Sigmoid colon (tissue), 7 donors: ENCODE data around the gene ANKS1A. TPM values are rescaled to one million over a fixed set of nuclear protein-coding genes. Genes with fewer than 3 reads are reported as not detected.

ENCODE experiments used
- DNase-seq: peaks from one replicate; pipeline ENCODE4 v3.0.0-alpha.2; 2019
- H3K27ac ChIP-seq, 4 donors: fragments of 200-600 bp; sonication (generic); one replicate each; pipeline ENCODE4 v1.5.1; 2016 to 2019; ENCODE audit warnings: mild to moderate bottlenecking in 1 of 4
- H3K27me3 ChIP-seq, 3 donors: fragments of 200-600 bp; sonication (generic); one replicate each; pipeline ENCODE4 v1.5.1; 2019; ENCODE audit warnings: mild to moderate bottlenecking in 1 of 3
- H3K36me3 ChIP-seq, 4 donors: fragments of 200-600 bp; sonication (generic); one replicate each; pipeline ENCODE4 v1.5.1; 2016 to 2019
- H3K4me1 ChIP-seq, 4 donors: fragments of 200-600 bp; sonication (generic); one replicate each; pipeline ENCODE4 v1.5.1; 2017 to 2019
- H3K4me3 ChIP-seq, 4 donors: fragments of 200-600 bp; sonication (generic); one replicate each; pipeline ENCODE4 v1.5.1; 2017 to 2019; ENCODE audit warnings: mild to moderate bottlenecking in 2 of 4, moderate library complexity in 1 of 4
- H3K9me3 ChIP-seq, 4 donors: fragments of 200-600 bp in 3 of 4; sonication (generic) in 3 of 4; one replicate each; pipeline versions ENCODE4 v1.5.1 to v1.6.1; 2013 to 2019
- EP300 ChIP-seq, 4 donors: sonication (generic); formaldehyde crosslinking; IDR thresholded peaks; one replicate each; pipeline ENCODE4 v1.6.1; 2017; ENCODE audit warnings: antibody characterized with exemption in 4 of 4
- POLR2A ChIP-seq, 2 donors: fragments of 450-650 bp; IDR thresholded peaks; one replicate each; pipeline ENCODE4 v1.6.1; 2016; ENCODE audit warnings: antibody characterized with exemption in 2 of 2, mild to moderate bottlenecking in 2 of 2, moderate library complexity in 2 of 2
- POLR2AphosphoS5 ChIP-seq, 4 donors: sonication (generic); formaldehyde crosslinking; IDR thresholded peaks; one replicate each; pipeline ENCODE4 v1.6.1; 2017; ENCODE audit warnings: antibody characterized with exemption in 4 of 4
- WGBS, 2 donors: extraction: QIAGEN DNeasy Blood & Tissue Kit; methylation state at CpG; one replicate each; pipeline ENCODE4 v1.1.7; 2013; 5-methylcytosine and 5-hydroxymethylcytosine counted together
- intact Hi-C: fragments of 100-400 bp; cut with DNase I; formaldehyde crosslinking; loops from one replicate; pipeline ENCODE4 v1.15.1; 2023
- polyA plus RNA-seq, 3 donors: library from polyadenylated mRNA; stranded (reverse); fragments of 200-250 nt; gene quantifications; one replicate each; pipeline ENCODE4 v1.2.3, GENCODE V29; 2013
- total RNA-seq, 4 donors: library from RNA; depleted of rRNA; stranded (reverse); fragments of >200 nt; gene quantifications; one replicate each; pipeline ENCODE4 v1.1.0, GENCODE V29; 2016
- TF ChIP-seq, protein P1 (sequence below), 4 experiments: fragments of 450-650 bp in 3 of 4; fragments of 200-600 bp in 1 of 4; IDR thresholded peaks; one replicate each; pipeline ENCODE4 v1.5.1; 2016 to 2019; ENCODE audit warnings: antibody characterized with exemption in 4 of 4, mild to moderate bottlenecking in 3 of 4, moderate library complexity in 2 of 4
- donor health status: healthy with polysubstance abuse.
- donor health status: Bipolar disorder and iron deficiency.
- donor health status: healthy.

The ANKS1A gene
- total and polyA plus RNA-seq, 7 donors = 9.0 to 60.1 (median 37.8) TPM

DNA sequence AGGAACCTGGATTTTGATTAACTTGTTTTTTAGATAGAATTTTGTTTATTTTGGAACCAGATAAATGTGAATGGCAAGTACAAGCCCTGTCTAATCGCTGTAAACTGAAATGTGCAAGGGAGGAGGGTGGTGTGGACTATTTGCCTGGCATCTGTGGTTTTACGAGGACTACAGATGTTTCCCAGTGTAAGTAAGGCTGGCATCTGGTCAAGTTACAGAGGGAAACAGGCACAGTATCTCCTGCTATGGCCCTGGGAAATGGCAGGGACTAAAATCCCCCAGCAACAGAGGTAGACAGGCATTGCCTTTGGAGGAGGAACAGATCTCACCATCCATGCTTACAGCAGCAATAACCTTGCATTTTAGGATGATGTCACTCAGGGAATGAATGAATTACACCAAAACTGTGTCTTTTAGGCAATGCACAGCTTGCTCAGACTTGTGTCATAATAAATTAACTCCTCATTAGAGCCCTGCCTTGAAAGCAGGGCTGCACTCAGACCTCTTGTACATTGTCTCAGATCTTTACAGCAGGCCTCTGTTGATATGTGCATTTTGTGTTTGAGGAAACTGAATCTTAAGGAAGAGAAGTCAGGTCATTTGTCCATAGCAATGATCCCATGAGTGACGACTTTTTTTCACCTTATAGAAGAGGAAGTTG is 155.8 kb downstream of the ANKS1A start:
- H3K27ac ChIP-seq = peak overlapping the region; percentile 84 to 92 (median 88)
- DNase-seq = peak; percentile 76
- no peak for TF ChIP-seq POLR2A (IDR thresholded peaks at IDR 0.05)
- TF ChIP-seq, protein P1, sequence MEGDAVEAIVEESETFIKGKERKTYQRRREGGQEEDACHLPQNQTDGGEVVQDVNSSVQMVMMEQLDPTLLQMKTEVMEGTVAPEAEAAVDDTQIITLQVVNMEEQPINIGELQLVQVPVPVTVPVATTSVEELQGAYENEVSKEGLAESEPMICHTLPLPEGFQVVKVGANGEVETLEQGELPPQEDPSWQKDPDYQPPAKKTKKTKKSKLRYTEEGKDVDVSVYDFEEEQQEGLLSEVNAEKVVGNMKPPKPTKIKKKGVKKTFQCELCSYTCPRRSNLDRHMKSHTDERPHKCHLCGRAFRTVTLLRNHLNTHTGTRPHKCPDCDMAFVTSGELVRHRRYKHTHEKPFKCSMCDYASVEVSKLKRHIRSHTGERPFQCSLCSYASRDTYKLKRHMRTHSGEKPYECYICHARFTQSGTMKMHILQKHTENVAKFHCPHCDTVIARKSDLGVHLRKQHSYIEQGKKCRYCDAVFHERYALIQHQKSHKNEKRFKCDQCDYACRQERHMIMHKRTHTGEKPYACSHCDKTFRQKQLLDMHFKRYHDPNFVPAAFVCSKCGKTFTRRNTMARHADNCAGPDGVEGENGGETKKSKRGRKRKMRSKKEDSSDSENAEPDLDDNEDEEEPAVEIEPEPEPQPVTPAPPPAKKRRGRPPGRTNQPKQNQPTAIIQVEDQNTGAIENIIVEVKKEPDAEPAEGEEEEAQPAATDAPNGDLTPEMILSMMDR (IDR thresholded peaks at IDR 0.05) = no peak
- TF ChIP-seq EP300 (IDR thresholded peaks at IDR 0.05) = peak in 1 of 4 donors; percentile 45
- TF ChIP-seq POLR2AphosphoS5 (IDR thresholded peaks at IDR 0.05) = peak in 2 of 4 donors; percentile 64 to 77
- H3K36me3 ChIP-seq = peaks cover 0 to 4% (median 0%) of the 10 kb centered on the region in 4 donors
- no peak overlapping the region for H3K4me3 ChIP-seq
- intact Hi-C loops = no loop called here
- no peaks in the 10 kb centered on the region for H3K27me3 ChIP-seq
- WGBS, 2 donors = 9 to 29% methylated on average over 3 of the region's 3 CpGs
- H3K9me3 ChIP-seq = no peaks in the 10 kb centered on the region
- H3K4me1 ChIP-seq = peaks cover 0 to 100% (median 99%) of the 10 kb centered on the region in 4 donors

DNA sequence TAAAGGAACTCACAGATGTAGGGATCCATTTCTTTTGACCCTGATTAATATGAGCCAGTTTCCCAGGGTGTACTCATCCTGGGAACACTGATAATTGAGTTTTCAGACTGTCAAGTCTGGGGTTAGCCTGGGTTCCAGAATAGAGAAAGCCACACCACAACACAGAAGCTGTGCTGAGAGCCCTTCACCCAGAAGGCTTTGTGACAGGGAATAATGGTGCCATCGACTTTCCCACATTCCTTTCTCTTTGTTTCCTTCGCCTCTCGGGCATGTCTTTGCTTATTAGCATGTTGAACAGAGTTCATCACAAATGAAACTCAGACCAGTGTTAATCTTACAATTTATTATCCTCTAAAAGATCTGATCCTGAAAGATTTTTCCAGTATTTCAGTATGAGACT is 157.0 kb downstream of the ANKS1A start:
- TF ChIP-seq EP300 (IDR thresholded peaks at IDR 0.05) = no peak
- TF ChIP-seq, protein P1 (IDR thresholded peaks at IDR 0.05) = no peak
- no peak for TF ChIP-seq POLR2AphosphoS5 (IDR thresholded peaks at IDR 0.05)
- TF ChIP-seq POLR2A (IDR thresholded peaks at IDR 0.05) = no peak
- intact Hi-C loops = loop anchor here (2.0 kb wide), 1 partner anchor 29 kb away; no protein-coding TSS in a partner anchor
- peak overlapping the region; percentile 84 to 92 (median 88) for H3K27ac ChIP-seq
- H3K27me3 ChIP-seq = no peaks in the 10 kb centered on the region
- DNase-seq = no peak
- 76 to 86% methylated on average over 3 of the region's 3 CpGs for WGBS, 2 donors
- peaks cover 0 to 100% (median 99%) of the 10 kb centered on the region in 4 donors for H3K4me1 ChIP-seq
- H3K36me3 ChIP-seq = peaks cover 0 to 4% (median 0%) of the 10 kb centered on the region in 4 donors
- H3K4me3 ChIP-seq = no peak overlapping the region
- H3K9me3 ChIP-seq = no peaks in the 10 kb centered on the region

DNA sequence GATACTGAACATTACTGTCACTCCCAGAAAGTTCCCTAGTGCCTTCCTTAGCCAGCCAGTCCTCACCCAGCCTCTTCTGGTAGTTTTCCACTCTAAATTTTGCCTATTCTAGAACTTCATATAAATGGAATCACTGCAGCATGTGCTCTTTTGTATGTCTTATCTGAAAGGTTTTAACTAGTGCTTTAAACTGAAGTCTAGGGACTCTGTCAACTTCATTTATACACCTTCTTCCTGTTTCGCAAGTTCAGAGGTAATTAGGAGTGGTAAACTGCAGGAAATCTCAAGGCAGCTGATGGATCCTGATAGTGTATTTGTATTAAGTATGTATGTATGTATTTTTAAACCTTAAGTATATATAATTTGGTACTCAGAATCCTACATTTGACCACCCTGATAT is 157.8 kb downstream of the ANKS1A start:
- no peaks in the 10 kb centered on the region for H3K9me3 ChIP-seq
- intact Hi-C loops = loop anchor here (2.0 kb wide), 1 partner anchor 30 kb away; no protein-coding TSS in a partner anchor
- peaks cover 0 to 4% (median 0%) of the 10 kb centered on the region in 4 donors for H3K36me3 ChIP-seq
- H3K4me3 ChIP-seq = no peak overlapping the region
- peaks cover 0 to 100% (median 99%) of the 10 kb centered on the region in 4 donors for H3K4me1 ChIP-seq
- TF ChIP-seq POLR2A (IDR thresholded peaks at IDR 0.05) (no peak), POLR2AphosphoS5 (IDR thresholded peaks at IDR 0.05) (no peak), EP300 (IDR thresholded peaks at IDR 0.05) (no peak)
- TF ChIP-seq, protein P1 (IDR thresholded peaks at IDR 0.05) = no peak
- H3K27ac ChIP-seq = peak overlapping the region; percentile 84 to 92 (median 88)
- H3K27me3 ChIP-seq = no peaks in the 10 kb centered on the region
- 14 to 42% methylated on average over 1 of the region's 1 CpG for WGBS, 2 donors
- DNase-seq = no peak

DNA sequence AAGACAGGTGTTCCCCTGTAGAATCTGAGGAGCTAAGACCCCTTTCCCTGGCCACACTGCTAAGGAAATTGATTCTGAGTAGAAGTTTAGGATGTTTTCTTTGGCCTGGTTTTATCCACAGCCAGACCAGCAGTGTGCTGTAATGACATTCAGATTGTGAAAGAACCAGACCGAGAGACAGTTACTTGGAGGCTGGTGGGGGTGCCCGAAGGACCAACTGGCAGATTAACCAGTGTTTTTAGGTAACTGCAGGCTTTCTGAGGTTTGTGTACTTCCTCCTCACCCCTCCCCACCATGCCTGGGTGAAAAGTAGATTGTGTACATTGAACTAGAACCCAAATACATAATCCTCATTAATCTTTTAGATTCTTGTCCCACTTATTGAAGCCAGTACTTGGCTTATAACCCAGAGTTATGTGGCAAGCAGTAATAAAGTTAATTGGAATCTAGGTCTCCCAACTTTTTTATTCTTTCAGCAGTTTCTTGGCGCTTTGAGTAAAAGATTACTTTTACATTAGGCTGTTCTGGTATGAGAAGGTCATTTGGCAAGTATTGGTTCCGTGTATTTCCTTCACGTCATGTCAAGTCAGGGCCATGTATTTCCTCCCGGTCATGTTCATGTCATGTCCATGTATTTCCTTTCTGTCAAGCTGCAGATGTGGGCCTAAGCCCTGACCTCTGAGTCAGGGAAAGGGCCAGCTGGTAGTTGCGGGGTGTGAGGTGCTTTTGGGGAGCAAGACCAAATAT is 158.4 kb downstream of the ANKS1A start:
- DNase-seq = peak; percentile 71
- Histone ChIP-seq H3K27me3 (no peaks in the 10 kb centered on the region), H3K9me3 (no peaks in the 10 kb centered on the region), H3K4me1 (peaks cover 0 to 100% (median 100%) of the 10 kb centered on the region in 4 donors), H3K4me3 (peak overlapping the region in 1 of 4 donors; percentile 4), H3K36me3 (peaks cover 0 to 4% (median 0%) of the 10 kb centered on the region in 4 donors), H3K27ac (peak overlapping the region; percentile 84 to 92 (median 88))
- intact Hi-C loops = loop anchor here (2.0 kb wide), 1 partner anchor 31 kb away; no protein-coding TSS in a partner anchor
- TF ChIP-seq POLR2AphosphoS5 (IDR thresholded peaks at IDR 0.05) = peak in 3 of 4 donors; percentile 16 to 23 (median 17)
- TF ChIP-seq, protein P1 (IDR thresholded peaks at IDR 0.05) = no peak
- TF ChIP-seq EP300 (IDR thresholded peaks at IDR 0.05) = no peak
- TF ChIP-seq POLR2A (IDR thresholded peaks at IDR 0.05) = no peak
- 58 to 76% methylated on average over 7 of the region's 7 CpGs for WGBS, 2 donors
